Kidney (tissue), 14 donors: ENCODE results near the gene PNPLA1. TPM values are rescaled to one million over a fixed set of nuclear protein-coding genes. Genes with fewer than 3 reads are reported as not detected.
A peak's percentile ranks its signal among the peaks of the same experiment; 100 is the strongest.

Experiments
- DNase-seq, 5 donors: peaks; one replicate each; pipeline ENCODE4 v3.0.0-alpha.2; 2013 to 2020
- FAIRE-seq: peaks from 2 replicates; lab custom pipeline; 2012; peaks lifted over from hg19 to GRCh38; lab: Jason Lieb, UNC
- H3K27ac ChIP-seq, 2 donors: one replicate each; pipeline ENCODE4 v1.7.0; 2013; ENCODE audit warnings: low read depth in 2 of 2, low read length in 2 of 2, inconsistent platforms in 1 of 2
- H3K27me3 ChIP-seq: one replicate; pipeline ENCODE4 v1.7.1; 2013; ENCODE audit warnings: low read length, inconsistent platforms; ENCODE audit not compliant: control insufficient read depth, insufficient read depth
- H3K36me3 ChIP-seq, 3 donors: one replicate each; pipeline versions ENCODE4 v1.7.0 to v1.7.1; 2013; ENCODE audit warnings: low read length in 3 of 3, control low read depth in 1 of 3, inconsistent platforms in 1 of 3; ENCODE audit not compliant: insufficient read depth in 3 of 3, control insufficient read depth in 2 of 3
- H3K4me1 ChIP-seq, 3 donors: one replicate each; pipeline versions ENCODE4 v1.7.0 to v1.7.1; 2013; ENCODE audit warnings: low read length in 3 of 3, inconsistent platforms in 1 of 3, low read depth in 1 of 3; ENCODE audit not compliant: control insufficient read depth in 2 of 3, insufficient read depth in 2 of 3
- H3K4me3 ChIP-seq, 3 donors: one replicate each; pipeline versions ENCODE4 v1.7.0 to v1.8.1; 2013; ENCODE audit warnings: low read length in 3 of 3, control low read depth in 1 of 3, inconsistent platforms in 1 of 3
- H3K9ac ChIP-seq, 3 donors: one replicate each; pipeline versions ENCODE4 v1.7.0 to v1.7.1; 2013; ENCODE audit warnings: low read length in 3 of 3, control low read depth in 1 of 3, inconsistent platforms in 1 of 3
- H3K9me3 ChIP-seq, 3 donors: one replicate each; pipeline versions ENCODE4 v1.7.0 to v1.7.1; 2013; ENCODE audit warnings: low read length in 3 of 3, control low read depth in 1 of 3, inconsistent platforms in 1 of 3; ENCODE audit not compliant: control insufficient read depth in 2 of 3, insufficient read depth in 1 of 3
- intact Hi-C: fragments of 100-400 bp; cut with DNase I; formaldehyde crosslinking; loops from one replicate; pipeline ENCODE4 v1.11.1; 2022
- polyA plus RNA-seq: library from polyadenylated mRNA; stranded (reverse); fragments of 350-450 nt; fragmentation: Illumina TruSeq; extraction: RNeasy Lipid Tissue Mini Kit (QIAGEN cat#74804); gene quantifications from one replicate; pipeline ENCODE4 v1.2.3, GENCODE V29; 2014; ENCODE audit warnings: low read depth, low replicate concordance; ENCODE audit not compliant: insufficient read depth
- total RNA-seq: library from RNA; stranded (reverse); fragmentation: NEBNext Ultra II Directional; extraction: Animal tissue kit (Norgen Biotek cat#: 25700); gene quantifications from one replicate; pipeline ENCODE4 v1.2.1, GENCODE V29; 2021
- TF ChIP-seq, protein P1 (sequence below): IDR thresholded peaks from 3 replicates; pipeline ENCODE4 v1.5.1; 2012; ENCODE audit warnings: mild to moderate bottlenecking, moderate library complexity, borderline replicate concordance; ENCODE audit not compliant: insufficient read depth; ENCODE audit errors: extremely low read depth
- donor health status: control.
- donor health status: control.
- donor health status: control.
- donor health status: control.
- donor health status: control.
- donor health status: DM: yes; HTN: yes; CAD: no.
- donor health status: Normal renal cell carcinoma (clear cell type).

PNPLA1 gene
- total and polyA plus RNA-seq, 2 donors from 2014 or later, result 0.19 to 1.2 TPM

DNA sequence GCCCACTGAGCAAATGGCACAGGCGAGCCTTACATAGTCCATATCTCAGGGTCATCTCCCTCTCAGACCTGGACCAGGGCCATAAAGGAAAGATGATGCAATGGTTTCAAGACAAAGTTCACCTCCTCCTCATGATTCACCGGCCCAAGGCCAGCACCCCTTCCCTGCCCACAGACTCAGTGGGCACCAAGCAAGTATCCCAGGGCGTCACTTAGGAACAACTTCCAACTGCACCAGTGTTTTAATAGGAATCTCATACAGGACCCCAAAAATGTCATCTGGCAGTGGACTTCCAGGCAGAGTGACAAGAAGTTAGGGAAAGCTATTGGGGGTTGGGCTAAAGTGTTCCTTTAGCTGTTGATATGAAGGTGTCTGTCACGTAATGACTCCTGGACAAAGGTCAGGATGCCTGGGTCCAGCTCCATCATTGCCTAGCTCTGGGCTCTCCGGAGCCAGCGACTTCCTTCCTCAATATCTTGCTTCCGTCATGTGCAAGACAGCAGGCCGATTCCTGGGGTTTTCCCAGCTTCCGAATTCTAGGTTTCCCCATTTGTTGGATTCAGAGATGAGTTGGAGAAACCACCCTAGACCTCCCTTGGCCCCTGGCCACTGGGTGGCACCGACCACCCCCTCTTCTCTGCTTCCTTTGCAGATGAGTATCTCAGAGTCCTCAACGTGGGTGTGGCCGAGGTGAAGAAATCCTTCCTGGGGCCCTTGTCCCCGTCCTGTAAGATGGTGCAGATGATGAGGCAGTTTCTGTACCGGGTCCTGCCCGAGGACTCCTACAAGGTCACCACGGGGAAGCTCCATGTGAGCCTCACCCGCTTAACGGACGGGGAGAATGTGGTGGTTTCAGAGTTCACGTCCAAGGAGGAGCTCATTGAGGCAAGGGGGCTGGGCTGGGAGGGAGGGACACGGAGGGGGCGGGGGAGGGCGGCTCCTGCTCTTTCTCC lies 21.1 kb downstream of the PNPLA1 start:
- Histone ChIP-seq H3K27me3 (no peaks in the 10 kb centered on the region), H3K9ac (no peak overlapping the region), H3K9me3 (no peaks in the 10 kb centered on the region), H3K4me1 (peaks cover 0 to 6% (median 2%) of the 10 kb centered on the region in 3 donors), H3K27ac (peak overlapping the region in 1 of 2 donors; percentile 6), H3K36me3 (no peaks in the 10 kb centered on the region), H3K4me3 (no peak overlapping the region)
- intact Hi-C loops, result no loop called here
- FAIRE-seq, result no peak
- no peak for DNase-seq
- TF ChIP-seq, protein P1, sequence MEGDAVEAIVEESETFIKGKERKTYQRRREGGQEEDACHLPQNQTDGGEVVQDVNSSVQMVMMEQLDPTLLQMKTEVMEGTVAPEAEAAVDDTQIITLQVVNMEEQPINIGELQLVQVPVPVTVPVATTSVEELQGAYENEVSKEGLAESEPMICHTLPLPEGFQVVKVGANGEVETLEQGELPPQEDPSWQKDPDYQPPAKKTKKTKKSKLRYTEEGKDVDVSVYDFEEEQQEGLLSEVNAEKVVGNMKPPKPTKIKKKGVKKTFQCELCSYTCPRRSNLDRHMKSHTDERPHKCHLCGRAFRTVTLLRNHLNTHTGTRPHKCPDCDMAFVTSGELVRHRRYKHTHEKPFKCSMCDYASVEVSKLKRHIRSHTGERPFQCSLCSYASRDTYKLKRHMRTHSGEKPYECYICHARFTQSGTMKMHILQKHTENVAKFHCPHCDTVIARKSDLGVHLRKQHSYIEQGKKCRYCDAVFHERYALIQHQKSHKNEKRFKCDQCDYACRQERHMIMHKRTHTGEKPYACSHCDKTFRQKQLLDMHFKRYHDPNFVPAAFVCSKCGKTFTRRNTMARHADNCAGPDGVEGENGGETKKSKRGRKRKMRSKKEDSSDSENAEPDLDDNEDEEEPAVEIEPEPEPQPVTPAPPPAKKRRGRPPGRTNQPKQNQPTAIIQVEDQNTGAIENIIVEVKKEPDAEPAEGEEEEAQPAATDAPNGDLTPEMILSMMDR, result no peak

DNA sequence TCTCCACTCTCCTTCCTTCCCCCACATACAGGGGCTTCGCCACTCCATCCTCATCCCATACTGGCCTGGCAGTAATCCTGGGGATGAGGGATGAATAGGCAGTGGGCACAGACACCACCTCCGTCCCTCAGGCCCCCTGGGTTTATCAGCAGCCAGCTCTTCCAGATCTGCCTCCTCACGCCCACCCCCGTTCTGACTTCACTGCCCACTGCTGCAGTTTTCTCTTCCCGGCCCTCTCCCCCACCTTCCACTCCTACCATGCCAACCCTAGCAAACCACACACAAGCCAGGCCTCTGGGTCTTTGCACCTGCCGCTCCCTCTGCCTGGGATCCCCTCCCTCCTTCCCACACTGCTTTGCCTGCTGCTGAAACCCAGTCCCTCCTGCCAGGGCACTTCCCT lies 22.3 kb downstream of the PNPLA1 start:
- DNase-seq (no peak), FAIRE-seq (no peak)
- H3K36me3 ChIP-seq, result no peaks in the 10 kb centered on the region
- H3K4me1 ChIP-seq, result peaks cover 0 to 6% (median 2%) of the 10 kb centered on the region in 3 donors
- TF ChIP-seq, protein P1, result no peak
- H3K27ac ChIP-seq, result no peak overlapping the region
- H3K9me3 ChIP-seq, result no peaks in the 10 kb centered on the region
- H3K4me3 ChIP-seq, result no peak overlapping the region
- intact Hi-C loops, result no loop called here
- no peak overlapping the region for H3K9ac ChIP-seq
- no peaks in the 10 kb centered on the region for H3K27me3 ChIP-seq

DNA sequence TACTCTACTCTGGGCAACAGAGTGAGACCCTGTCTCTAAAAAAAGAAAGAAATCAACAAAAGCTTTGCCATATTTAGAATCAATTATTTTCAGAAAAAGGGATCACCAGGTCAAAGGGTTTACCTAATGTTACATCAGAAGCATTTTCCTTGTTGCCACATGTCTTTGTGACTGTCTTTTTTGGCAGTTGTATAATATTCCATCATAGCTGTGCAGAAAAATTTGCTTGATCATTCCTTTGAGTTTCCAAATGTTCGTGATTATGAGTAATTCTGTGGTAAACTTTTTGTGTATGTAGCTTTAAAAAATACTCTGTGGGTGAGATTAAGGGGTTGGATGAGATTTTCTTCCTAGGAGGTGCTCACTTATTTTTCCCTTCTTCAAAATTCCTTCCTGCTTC lies 26.4 kb downstream of the PNPLA1 start:
- Histone ChIP-seq H3K4me1 (no peaks in the 10 kb centered on the region), H3K4me3 (no peak overlapping the region), H3K9me3 (no peaks in the 10 kb centered on the region), H3K9ac (no peak overlapping the region), H3K27ac (no peak overlapping the region), H3K36me3 (no peaks in the 10 kb centered on the region), H3K27me3 (no peaks in the 10 kb centered on the region)
- FAIRE-seq, result no peak
- DNase-seq, result no peak
- intact Hi-C loops, result no loop called here
- TF ChIP-seq, protein P1, result no peak
